Mucosa of rectum (tissue), 2 donors: ENCODE results near the gene CASP12.

Experiments
- H3K27ac ChIP-seq, 2 donors: one replicate each; pipeline ENCODE4 v1.7.0; 2013; ENCODE audit warnings: inconsistent platforms in 2 of 2, low read depth in 2 of 2, low read length in 2 of 2
- H3K27me3 ChIP-seq, 2 donors: one replicate each; pipeline ENCODE4 v1.7.0; 2013; ENCODE audit warnings: low read length in 2 of 2; ENCODE audit not compliant: control insufficient read depth in 2 of 2, insufficient read depth in 2 of 2
- H3K36me3 ChIP-seq, 2 donors: one replicate each; pipeline ENCODE4 v1.7.0; 2013; ENCODE audit warnings: low read length in 2 of 2; ENCODE audit not compliant: control insufficient read depth in 2 of 2, insufficient read depth in 2 of 2
- H3K4me1 ChIP-seq, 2 donors: one replicate each; pipeline ENCODE4 v1.7.0; 2013; ENCODE audit warnings: low read length in 2 of 2, mild to moderate bottlenecking in 1 of 2; ENCODE audit not compliant: control insufficient read depth in 2 of 2, insufficient read depth in 2 of 2
- H3K4me3 ChIP-seq, 2 donors: one replicate each; pipeline ENCODE4 v1.7.0; 2013; ENCODE audit warnings: low read length in 2 of 2
- H3K9ac ChIP-seq, 2 donors: one replicate each; pipeline ENCODE4 v1.7.0; 2013; ENCODE audit warnings: low read length in 2 of 2, low read depth in 1 of 2, mild to moderate bottlenecking in 1 of 2
- H3K9me3 ChIP-seq, 2 donors: one replicate each; pipeline ENCODE4 v1.7.0; 2013; ENCODE audit warnings: low read length in 2 of 2; ENCODE audit not compliant: control insufficient read depth in 2 of 2
- donor health status: healthy.
- donor health status: Normal muscosa, but diverticular disease.

Gene CASP12

DNA sequence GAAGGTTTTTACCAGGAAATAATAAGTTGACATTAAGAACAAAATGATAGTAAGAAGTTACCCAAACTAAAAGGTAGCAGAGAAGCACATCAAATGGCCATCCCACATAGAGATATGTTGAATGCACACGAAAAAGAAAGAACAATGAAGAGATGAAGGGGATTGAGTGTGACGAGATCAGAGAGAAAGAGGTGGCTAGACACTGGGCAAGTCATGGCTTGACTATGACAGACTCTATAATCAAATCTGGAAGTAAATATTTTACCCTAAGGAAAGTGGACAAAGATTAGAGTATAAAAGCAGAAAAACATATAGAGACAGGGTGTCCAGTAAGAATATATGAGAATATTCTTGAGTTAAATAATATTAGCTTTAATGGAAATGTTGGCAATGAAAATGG lies 31.4 kb downstream of the CASP12 start:
- H3K27me3 ChIP-seq, result no peaks in the 10 kb centered on the region
- H3K4me1 ChIP-seq, result no peaks in the 10 kb centered on the region
- H3K27ac ChIP-seq, result no peak overlapping the region
- no peak overlapping the region for H3K4me3 ChIP-seq
- no peaks in the 10 kb centered on the region for H3K9me3 ChIP-seq
- no peak overlapping the region for H3K9ac ChIP-seq
- no peaks in the 10 kb centered on the region for H3K36me3 ChIP-seq

GRCh38 chr11:104858882-104859775 lies 39.1 kb downstream of the CASP12 start:
- no peaks in the 10 kb centered on the region for H3K4me1 ChIP-seq
- H3K27me3 ChIP-seq, result no peaks in the 10 kb centered on the region
- no peaks in the 10 kb centered on the region for H3K9me3 ChIP-seq
- no peak overlapping the region for H3K4me3 ChIP-seq
- H3K27ac ChIP-seq, result no peak overlapping the region
- no peak overlapping the region for H3K9ac ChIP-seq
- H3K36me3 ChIP-seq, result no peaks in the 10 kb centered on the region

DNA sequence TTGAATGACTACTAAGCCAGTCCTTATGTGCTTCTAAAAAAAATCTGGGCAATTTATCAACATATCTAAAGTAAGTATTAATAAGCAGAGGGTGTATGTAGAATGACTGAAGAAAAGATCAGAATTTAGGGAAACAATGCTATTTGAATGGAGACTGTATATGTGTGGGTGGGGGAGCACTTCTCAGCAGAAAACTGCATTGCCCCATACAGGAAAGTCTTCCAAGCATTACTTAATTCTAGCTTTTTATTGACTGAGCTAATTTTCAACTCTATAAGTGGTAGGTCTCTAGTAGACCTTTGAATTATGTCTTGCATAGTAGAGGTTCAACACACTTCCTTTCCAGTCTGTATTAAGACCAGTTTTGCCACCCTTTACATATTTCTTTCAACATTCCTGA lies 41.7 kb downstream of the CASP12 start:
- Histone ChIP-seq H3K27me3 (no peaks in the 10 kb centered on the region), H3K4me1 (no peaks in the 10 kb centered on the region), H3K36me3 (no peaks in the 10 kb centered on the region), H3K4me3 (no peak overlapping the region), H3K27ac (no peak overlapping the region), H3K9me3 (no peaks in the 10 kb centered on the region), H3K9ac (no peak overlapping the region)

- Histone ChIP-seq H3K27ac (no peak overlapping the region), H3K27me3 (no peaks in the 10 kb centered on the region), H3K9ac (no peak overlapping the region), H3K36me3 (no peaks in the 10 kb centered on the region), H3K4me3 (no peak overlapping the region), H3K4me1 (no peaks in the 10 kb centered on the region), H3K9me3 (no peaks in the 10 kb centered on the region)
These were observed 42.3 kb downstream of the CASP12 start for GRCh38 chr11:104855965-104856364.

- Histone ChIP-seq H3K27me3 (no peaks in the 10 kb centered on the region), H3K27ac (no peak overlapping the region), H3K4me1 (no peaks in the 10 kb centered on the region), H3K4me3 (no peak overlapping the region), H3K36me3 (no peaks in the 10 kb centered on the region), H3K9ac (no peak overlapping the region), H3K9me3 (no peaks in the 10 kb centered on the region)
These were observed 45.0 kb downstream of the CASP12 start for GRCh38 chr11:104853276-104853675.

DNA sequence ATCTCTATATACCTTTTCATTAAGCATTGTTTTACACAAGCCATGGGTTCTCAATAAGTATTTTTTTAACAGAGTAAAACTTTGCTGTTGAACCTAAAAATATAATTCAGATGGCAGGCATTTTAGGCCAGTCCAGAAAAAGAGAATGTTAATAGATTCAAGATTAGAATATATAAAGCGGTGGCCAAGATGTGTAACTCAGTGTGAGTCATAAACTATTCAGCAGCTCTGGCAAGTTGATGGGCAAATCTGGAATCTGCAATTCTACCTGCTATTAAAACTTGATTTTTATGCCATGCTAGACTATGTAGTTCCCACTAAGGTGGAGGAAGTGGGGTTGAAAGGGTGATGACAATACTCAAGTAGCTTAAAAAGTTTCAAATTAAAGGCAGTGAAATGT lies 45.4 kb downstream of the CASP12 start:
- Histone ChIP-seq H3K27me3 (no peaks in the 10 kb centered on the region), H3K4me1 (no peaks in the 10 kb centered on the region), H3K9ac (no peak overlapping the region), H3K36me3 (no peaks in the 10 kb centered on the region), H3K4me3 (no peak overlapping the region), H3K27ac (no peak overlapping the region), H3K9me3 (no peaks in the 10 kb centered on the region)

- no peaks in the 10 kb centered on the region for H3K9me3 ChIP-seq
- H3K36me3 ChIP-seq, result no peaks in the 10 kb centered on the region
- H3K27ac ChIP-seq, result no peak overlapping the region
- H3K4me3 ChIP-seq, result no peak overlapping the region
- H3K4me1 ChIP-seq, result no peaks in the 10 kb centered on the region
- H3K9ac ChIP-seq, result no peak overlapping the region
- no peaks in the 10 kb centered on the region for H3K27me3 ChIP-seq
These were observed 52.0 kb downstream of the CASP12 start for GRCh38 chr11:104846216-104846615.

GRCh38 chr11:104844451-104844850 lies 53.8 kb downstream of the CASP12 start:
- no peak overlapping the region for H3K27ac ChIP-seq
- no peaks in the 10 kb centered on the region for H3K4me1 ChIP-seq
- no peaks in the 10 kb centered on the region for H3K27me3 ChIP-seq
- H3K9me3 ChIP-seq, result no peaks in the 10 kb centered on the region
- no peak overlapping the region for H3K4me3 ChIP-seq
- H3K36me3 ChIP-seq, result no peaks in the 10 kb centered on the region
- no peak overlapping the region for H3K9ac ChIP-seq

GRCh38 chr11:104843150-104843836 lies 55.0 kb downstream of the CASP12 start:
- Histone ChIP-seq H3K4me1 (no peaks in the 10 kb centered on the region), H3K9me3 (peaks cover 2 to 3% of the 10 kb centered on the region in 2 donors), H3K27me3 (no peaks in the 10 kb centered on the region), H3K9ac (no peak overlapping the region), H3K27ac (no peak overlapping the region), H3K36me3 (no peaks in the 10 kb centered on the region), H3K4me3 (no peak overlapping the region)

- Histone ChIP-seq H3K4me1 (no peaks in the 10 kb centered on the region), H3K36me3 (no peaks in the 10 kb centered on the region), H3K9me3 (peaks cover 2 to 3% of the 10 kb centered on the region in 2 donors), H3K27me3 (no peaks in the 10 kb centered on the region), H3K27ac (no peak overlapping the region), H3K4me3 (no peak overlapping the region), H3K9ac (no peak overlapping the region)
These were observed 56.2 kb downstream of the CASP12 start for GRCh38 chr11:104841973-104842525.
